Measurements from ENCODE around the gene SMAD6.

The SMAD6 gene

DNA sequence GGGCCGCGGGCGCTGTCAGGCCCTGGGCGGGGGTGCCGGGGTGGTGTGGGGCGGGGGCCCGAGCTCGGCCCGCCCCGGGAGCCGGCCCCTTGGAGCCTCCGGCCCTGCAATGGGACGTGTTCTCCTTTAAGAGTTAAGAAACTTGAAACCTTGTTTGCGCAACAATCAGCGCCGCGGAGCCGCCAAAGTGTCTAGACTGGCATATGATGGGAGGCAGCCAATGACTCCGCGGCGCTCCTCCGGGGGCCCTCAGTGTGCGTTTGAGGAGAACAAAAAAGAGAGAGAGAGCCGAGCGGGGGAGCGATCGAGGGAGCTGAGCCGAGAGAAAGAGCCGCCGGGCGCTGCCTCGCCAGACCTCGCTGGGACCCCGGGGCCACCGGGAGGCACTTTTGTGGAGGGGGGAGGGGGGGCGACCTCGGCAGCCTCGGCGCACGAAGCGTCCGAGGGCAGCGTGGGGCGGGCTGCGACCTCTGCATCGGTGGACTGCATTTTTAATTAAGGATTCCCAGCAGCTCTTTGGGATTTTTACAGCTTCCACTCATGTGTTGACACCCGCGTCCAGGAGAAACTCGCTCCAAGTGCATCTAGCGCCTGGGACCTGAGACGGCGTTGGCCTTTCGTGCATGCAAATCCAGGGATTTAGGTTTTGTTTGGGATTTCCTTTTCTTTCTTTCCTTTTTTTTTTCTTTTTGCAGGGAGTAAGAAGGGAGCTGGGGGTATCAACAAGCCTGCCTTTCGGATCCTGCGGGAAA, at the start of gene SMAD6:
TSS of gene SMAD6 (plus strand) at position 202 of the 752 bp plus-strand sequence. CDS start 1,023 bp downstream, outside the sequence.
- DNase-seq = peak; percentile 81

- DNase-seq = no peak
Measured at GRCh38 chr15:66652806-66653205, 49.2 kb upstream of the SMAD6 start.

GRCh38 chr15:66653398-66653797, 48.6 kb upstream of the SMAD6 start:
- no peak for DNase-seq

DNA sequence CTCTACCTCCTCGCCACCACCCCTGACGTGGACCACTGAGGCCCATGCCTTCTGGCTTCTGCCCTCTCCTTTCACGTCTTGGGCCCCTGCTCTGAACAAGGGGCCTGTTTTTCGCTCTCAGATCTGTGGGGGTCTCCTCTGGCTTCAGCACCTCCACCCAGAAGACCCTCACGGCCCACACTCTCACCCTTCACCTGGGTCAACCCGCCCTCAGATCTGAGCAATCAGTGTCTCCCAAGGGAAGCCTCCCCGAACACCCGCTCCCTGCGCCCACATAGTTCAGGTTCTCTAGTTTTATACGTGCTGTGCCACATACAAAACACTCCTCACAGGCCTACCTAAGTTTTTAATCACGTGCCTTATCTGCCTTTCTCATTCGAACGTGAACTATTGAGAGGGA, 48.2 kb upstream of the SMAD6 start:
- no peak for DNase-seq

DNA sequence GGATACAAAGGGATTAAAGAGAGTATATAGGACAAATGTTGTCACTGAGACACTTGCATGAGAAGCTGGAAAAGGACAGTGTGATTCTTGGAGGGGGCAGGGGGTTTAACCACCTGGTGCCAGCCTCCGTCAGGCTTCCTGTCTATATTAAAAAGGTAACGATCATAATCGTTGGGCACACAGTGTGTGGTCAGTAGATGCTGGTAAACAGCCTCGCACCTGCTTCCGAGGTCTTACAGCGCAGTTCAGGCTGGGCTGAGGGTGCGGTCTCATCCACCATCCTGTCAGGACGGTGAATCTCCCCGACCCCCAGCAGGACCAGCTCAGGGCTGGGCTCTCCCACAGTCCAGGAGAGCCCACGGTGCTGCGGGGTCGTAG, 47.7 kb upstream of the SMAD6 start:
- no peak for DNase-seq

GRCh38 chr15:66654739-66655375, 47.2 kb upstream of the SMAD6 start:
- no peak for DNase-seq

GRCh38 chr15:66655511-66655910, 46.5 kb upstream of the SMAD6 start:
- DNase-seq = no peak

- DNase-seq = no peak
Measured at GRCh38 chr15:66655997-66656396, 46.0 kb upstream of the SMAD6 start.

DNA sequence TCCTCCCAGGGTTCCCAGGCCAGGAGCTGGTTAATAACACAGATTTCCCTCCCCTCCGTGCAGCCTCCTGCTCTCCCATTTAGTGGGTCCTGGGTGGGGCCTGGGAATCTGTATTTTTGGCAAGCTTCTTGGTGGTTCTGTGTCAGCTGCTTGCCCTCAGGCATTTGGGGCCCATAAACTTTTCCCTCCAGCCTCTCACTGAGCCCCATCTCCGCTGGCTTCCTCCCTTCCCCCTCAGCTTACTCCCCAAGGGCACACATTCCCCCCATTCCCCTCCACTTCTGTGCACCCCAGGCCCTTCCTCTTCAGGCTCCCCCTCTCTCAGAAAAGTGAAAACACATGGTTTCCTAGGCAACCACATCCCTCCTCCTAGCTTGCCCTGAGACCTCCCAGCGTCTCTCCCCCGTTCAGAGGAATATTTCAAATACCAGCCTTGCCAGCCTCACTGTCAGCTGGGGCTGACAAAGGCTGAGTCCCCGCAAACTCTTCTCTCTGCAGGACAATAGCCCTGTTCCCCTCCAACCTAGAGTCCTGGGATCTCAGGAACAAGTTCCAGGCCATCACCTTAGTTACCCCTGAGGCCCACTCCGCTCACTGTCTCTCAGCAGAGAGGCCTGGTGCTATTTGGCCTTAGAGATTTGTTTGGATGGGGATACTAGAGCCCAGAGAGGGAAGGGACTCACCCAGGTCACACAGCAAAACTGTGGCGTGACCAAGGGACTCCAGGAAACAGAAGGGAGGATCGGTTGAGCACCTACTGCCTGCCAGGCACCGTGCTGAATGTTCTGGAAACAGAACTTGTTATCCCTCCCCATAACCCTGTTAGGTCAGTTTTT, 44.6 kb upstream of the SMAD6 start:
- DNase-seq = no peak

DNA sequence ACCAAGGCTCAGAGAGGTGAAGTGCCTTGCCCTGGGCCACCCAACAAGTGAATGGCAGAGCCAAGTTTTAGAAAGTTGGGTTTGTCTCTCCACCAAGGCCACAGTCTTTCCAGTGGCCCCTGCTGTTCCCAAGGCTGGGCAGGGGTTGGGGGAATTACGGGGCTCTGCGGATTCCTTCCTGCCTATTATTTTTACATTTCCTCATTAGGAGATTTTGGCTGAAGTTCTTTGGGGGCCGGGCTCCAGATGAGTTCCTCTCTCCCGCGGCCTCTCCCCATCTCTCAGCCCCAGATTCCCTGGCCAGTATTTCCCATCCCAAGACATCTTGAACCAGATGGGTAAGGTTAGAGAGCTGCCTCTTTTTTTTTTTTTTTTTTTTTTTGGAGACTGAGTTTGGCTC, 44.0 kb upstream of the SMAD6 start:
- no peak for DNase-seq

DNA sequence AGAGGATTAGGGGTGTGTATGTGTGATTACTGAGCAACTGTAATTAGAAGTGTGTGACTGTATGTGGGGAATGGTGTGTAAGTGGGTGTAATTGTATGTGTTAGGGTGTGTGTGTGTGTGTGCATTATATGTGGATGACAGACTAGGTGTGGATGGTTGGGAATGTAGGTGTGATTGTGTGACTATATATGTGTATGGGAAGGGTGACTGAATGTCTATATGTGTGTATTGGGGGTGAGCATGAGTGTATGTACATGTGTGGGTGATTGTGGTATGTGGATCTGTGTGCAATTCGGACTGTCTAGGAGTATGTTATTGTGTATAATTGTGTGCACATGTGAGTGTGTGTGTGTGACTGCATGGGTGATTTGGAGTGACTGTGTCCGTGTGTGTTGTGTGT, 43.2 kb upstream of the SMAD6 start:
- DNase-seq = no peak

- no peak for DNase-seq
Measured at GRCh38 chr15:66659384-66659783, 42.7 kb upstream of the SMAD6 start.

DNA sequence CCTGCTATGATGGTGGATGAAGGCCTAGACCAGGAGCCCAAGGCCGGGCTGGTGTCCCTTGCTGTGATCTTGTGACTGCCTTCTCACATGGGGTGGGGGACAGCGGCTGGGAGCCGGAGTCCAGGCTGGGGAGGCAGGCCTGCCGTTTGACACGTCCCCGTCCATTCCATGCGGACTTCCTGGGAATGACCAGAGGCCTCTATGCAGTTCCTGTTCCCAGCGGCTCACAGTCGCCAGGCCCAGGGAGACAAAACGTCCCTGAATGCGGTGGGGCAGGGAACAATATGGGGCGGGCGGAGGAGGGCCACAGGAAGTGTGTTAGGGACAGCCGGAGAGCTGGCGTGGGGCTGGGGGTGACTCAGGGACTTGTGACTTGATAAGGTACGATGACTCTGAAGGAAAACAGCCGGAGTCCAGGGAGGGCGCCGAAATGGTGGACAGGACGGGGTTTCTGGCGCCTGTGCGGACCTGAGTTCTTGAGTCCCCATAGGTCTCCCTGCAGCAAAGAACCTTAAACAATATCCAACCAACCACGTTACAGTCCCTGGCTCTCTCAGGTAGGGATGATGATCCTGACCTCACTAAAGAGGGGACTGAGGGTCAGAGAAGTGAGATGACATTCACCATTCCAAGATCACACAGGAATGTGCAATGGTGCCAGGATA, 40.5 kb upstream of the SMAD6 start:
- DNase-seq = no peak

DNA sequence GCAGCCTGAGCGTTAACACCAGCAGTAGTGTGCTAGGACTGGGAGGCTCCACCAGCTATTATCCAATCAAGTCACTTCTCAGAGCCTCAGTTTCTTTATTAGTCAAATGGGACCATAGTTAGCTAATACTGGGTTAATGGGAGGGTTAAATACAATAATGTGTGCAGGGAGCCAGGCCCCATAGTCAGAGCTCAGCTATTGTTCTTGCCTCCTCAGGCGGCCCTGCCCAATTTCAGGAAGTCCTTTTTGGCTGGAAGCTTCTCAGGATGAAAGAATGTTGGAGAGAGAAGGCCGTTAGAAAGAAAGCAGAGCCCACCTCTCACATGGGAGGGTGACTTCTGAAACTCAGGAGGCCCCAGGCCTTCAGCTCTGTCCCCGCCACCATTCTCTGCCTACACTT, 39.5 kb upstream of the SMAD6 start:
- DNase-seq = no peak

- DNase-seq = no peak
Measured at GRCh38 chr15:66663664-66664063, 38.4 kb upstream of the SMAD6 start.

GRCh38 chr15:66670175-66670574, 31.9 kb upstream of the SMAD6 start:
- DNase-seq = no peak

- no peak for DNase-seq
Measured at GRCh38 chr15:66670762-66671580, 31.1 kb upstream of the SMAD6 start.

DNA sequence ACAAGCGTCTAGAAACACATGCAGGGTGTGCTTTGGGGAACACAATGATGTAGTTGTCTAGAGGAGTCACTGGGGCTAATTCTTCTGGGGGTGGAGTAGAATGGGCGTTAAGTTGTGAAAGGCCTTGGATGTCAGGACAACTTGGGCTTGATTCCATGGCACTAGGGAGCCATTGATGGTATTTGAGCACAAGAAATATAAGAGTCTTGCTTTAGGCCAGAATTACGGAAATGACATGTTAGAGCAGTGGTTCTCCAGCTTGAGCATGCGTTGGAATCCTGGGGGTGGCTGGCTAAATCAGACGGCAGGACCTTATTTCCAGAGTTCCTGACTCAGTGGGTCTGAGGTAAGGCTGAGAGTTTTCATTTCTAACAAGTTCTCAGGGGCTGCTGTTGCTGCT, 29.2 kb upstream of the SMAD6 start:
- no peak for DNase-seq

DNA sequence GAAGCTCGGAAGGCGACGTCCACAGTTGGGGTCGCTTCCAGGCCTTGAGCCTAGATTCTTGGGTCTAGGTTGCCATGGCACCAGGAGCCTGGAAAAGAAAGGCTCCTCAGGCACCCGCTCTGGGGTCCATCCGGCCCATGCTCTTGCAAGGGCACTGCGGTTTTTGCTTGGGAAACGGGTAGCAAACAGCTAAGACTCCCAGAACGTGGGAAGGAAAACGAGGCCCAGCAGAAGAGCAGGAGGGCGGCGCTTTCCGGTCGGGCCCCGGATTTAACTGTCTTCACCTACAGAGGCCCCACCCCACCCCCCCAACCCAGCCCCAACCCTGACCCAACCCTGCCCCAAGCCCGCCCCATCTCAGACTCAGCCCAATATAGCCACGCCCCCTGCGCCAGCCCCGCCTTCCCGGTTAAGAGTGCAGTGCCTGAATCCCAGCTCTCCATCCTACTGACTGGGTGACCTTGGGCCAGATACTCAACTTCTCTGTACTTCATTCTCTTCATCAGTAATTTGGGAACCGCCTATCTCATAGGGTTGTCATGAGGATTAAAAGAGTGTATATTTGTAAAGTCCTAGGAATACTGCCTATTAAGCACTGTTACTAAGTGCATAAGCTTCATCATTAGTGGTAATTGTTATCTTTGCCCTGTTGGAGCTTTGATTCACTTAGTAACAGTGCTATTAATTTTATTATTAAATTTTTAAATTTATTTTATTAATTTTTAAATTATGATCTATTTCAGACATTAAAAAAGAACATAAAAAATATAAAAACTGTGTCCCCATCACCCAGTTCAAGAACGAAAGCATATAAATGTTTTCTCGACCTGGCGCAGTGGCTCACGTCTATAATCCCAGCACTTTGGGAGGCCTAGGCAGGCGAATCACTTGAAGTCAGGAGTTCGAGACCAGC, 28.4 kb upstream of the SMAD6 start:
- no peak for DNase-seq

DNA sequence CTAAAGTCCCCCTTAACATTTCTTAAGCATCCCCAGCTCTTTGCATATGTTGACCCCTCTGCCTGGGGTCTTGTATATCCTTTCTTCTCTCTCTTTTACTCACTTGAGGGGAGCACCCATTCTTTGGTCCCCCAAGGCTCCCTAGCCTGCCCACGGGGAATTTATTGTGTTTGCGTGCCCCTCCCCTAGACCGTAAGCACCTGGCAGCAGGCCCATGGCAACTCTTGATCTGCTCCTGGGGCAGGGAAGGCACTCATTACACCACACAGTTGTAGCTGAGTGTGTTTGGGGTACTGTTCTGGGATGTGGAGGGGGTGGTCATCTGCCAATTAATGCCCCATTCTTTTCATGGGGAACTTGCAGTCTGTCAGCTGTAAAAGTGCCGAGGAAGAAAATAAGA, 27.3 kb upstream of the SMAD6 start:
- no peak for DNase-seq

GRCh38 chr15:66675446-66675845, 26.6 kb upstream of the SMAD6 start:
- DNase-seq = no peak

Data from DMS79 treated with DMSO at 0.1 percent for 48 hours (cell line).